ENCODE results near the gene PLA2G2F. TPM values are rescaled to one million over a fixed set of nuclear protein-coding genes. Genes with fewer than 3 reads are reported as not detected.

The PLA2G2F gene
- total RNA-seq, 2 experiments from 2014 or later = not detected

DNA sequence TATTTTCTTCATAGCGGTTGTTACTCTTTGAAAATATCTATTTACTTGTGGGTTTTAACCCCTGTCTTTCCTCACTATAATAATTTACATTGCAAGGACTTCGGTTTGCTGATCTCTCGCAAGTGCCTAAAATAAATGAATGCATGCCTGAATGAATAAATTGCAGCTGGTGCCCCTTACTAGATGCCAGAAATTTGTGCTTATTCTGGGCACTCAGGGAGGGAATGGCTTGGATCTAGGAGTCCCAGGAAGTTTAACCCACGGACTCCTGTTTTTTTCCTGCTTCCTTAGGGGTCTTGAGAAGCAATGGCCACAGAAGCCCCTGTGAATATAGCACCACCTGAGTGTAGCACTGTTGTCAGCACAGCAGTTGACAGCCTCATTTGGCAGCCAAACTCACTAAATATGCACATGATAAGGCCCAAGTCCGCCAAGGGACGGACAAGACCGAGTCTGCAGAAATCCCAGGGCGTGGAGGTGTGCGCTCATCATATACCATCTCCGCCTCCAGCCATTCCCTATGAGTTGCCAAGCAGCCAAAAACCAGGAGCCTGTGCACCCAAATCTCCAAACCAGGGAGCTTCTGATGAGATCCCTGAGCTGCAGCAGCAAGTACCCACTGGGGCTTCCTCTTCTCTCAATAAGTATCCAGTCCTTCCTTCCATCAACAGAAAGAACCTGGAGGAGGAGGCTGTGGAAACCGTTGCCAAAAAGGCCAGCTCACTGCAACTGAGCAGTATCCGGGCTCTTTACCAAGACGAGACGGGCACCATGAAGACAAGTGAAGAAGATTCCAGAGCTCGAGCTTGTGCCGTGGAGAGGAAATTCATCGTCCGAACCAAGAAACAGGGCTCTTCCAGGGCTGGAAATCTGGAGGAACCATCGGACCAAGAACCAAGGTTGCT is 51.4 kb downstream of the PLA2G2F start:
- intact Hi-C loops (cut with micrococcal nuclease) = no loop called here
- H3K27me3 Mint-ChIP-seq = peaks cover 29% of the 10 kb centered on the region
- no peaks in the 10 kb centered on the region for H3K36me3 Mint-ChIP-seq
- H3K4me1 Mint-ChIP-seq (ENCODE audit: low read depth) = peaks cover 27% of the 10 kb centered on the region
- no peak overlapping the region for H3K4me3 Mint-ChIP-seq
- CTCF ChIA-PET = interaction anchor here (0.5 to 1.9 kb wide), 4 partner anchors 39 to 308 kb away, joined by 3 to 6 read pairs (median 4); partner anchors contain the start of gene OTUD3
- H3K27ac Mint-ChIP-seq = no peak overlapping the region
- no peaks in the 10 kb centered on the region for H3K9me3 Mint-ChIP-seq
- no peak for DNase-seq
- POLR2A ChIA-PET = no interaction called here

- peaks cover 25% of the 10 kb centered on the region for H3K4me1 Mint-ChIP-seq (ENCODE audit: low read depth)
- H3K27me3 Mint-ChIP-seq = peaks cover 32% of the 10 kb centered on the region
- ChIA-PET CTCF (interaction anchor here (1.0 to 5.6 kb wide), 5 partner anchors 20 to 309 kb away, joined by 3 to 58 read pairs (median 4); partner anchors contain the start of gene OTUD3), POLR2A (no interaction called here)
- no peak for DNase-seq
- H3K9me3 Mint-ChIP-seq = no peaks in the 10 kb centered on the region
- intact Hi-C loops (cut with micrococcal nuclease) = no loop called here
- no peak overlapping the region for H3K27ac Mint-ChIP-seq
- H3K36me3 Mint-ChIP-seq = no peaks in the 10 kb centered on the region
- H3K4me3 Mint-ChIP-seq = no peak overlapping the region
Observed at GRCh38 chr1:20191266-20191825, 52.2 kb downstream of the PLA2G2F start.

GRCh38 chr1:20192364-20192763 is 53.2 kb downstream of the PLA2G2F start:
- ChIA-PET CTCF (interaction anchor here (0.7 to 5.6 kb wide), 5 partner anchors 21 to 477 kb away, joined by 3 to 58 read pairs (median 32); no protein-coding TSS in a partner anchor), POLR2A (no interaction called here)
- intact Hi-C loops (cut with micrococcal nuclease) = no loop called here
- Mint-ChIP-seq H3K4me3 (no peak overlapping the region), H3K4me1 (ENCODE audit: low read depth) (peaks cover 15% of the 10 kb centered on the region), H3K27me3 (peaks cover 34% of the 10 kb centered on the region), H3K9me3 (no peaks in the 10 kb centered on the region), H3K27ac (no peak overlapping the region), H3K36me3 (no peaks in the 10 kb centered on the region)
- no peak for DNase-seq

GRCh38 chr1:20192871-20193411 is 53.8 kb downstream of the PLA2G2F start:
- no peak overlapping the region for H3K27ac Mint-ChIP-seq
- ChIA-PET CTCF (interaction anchor here (0.6 to 5.6 kb wide), 11 partner anchors 12 to 301 kb away, joined by 3 to 60 read pairs (median 19); no protein-coding TSS in a partner anchor), POLR2A (no interaction called here)
- intact Hi-C loops (cut with micrococcal nuclease) = no loop called here
- peaks cover 36% of the 10 kb centered on the region for H3K27me3 Mint-ChIP-seq
- no peaks in the 10 kb centered on the region for H3K36me3 Mint-ChIP-seq
- no peaks in the 10 kb centered on the region for H3K9me3 Mint-ChIP-seq
- no peak for DNase-seq
- H3K4me1 Mint-ChIP-seq (ENCODE audit: low read depth) = peaks cover 9% of the 10 kb centered on the region
- H3K4me3 Mint-ChIP-seq = no peak overlapping the region

GRCh38 chr1:20194224-20194623 is 55.1 kb downstream of the PLA2G2F start:
- Mint-ChIP-seq H3K27me3 (peaks cover 25% of the 10 kb centered on the region), H3K9me3 (no peaks in the 10 kb centered on the region), H3K27ac (no peak overlapping the region), H3K4me1 (ENCODE audit: low read depth) (peaks cover 2% of the 10 kb centered on the region), H3K36me3 (no peaks in the 10 kb centered on the region), H3K4me3 (no peak overlapping the region)
- no peak for DNase-seq
- intact Hi-C loops (cut with micrococcal nuclease) = loop anchor here (2.0 kb wide), 1 partner anchor 275 kb away; no protein-coding TSS in a partner anchor
- POLR2A ChIA-PET = no interaction called here
- CTCF ChIA-PET = interaction anchor here (0.7 to 5.6 kb wide), 17 partner anchors 7 to 299 kb away, joined by 3 to 60 read pairs (median 18); partner anchors contain the start of genes PLA2G2C and UBXN10

DNA sequence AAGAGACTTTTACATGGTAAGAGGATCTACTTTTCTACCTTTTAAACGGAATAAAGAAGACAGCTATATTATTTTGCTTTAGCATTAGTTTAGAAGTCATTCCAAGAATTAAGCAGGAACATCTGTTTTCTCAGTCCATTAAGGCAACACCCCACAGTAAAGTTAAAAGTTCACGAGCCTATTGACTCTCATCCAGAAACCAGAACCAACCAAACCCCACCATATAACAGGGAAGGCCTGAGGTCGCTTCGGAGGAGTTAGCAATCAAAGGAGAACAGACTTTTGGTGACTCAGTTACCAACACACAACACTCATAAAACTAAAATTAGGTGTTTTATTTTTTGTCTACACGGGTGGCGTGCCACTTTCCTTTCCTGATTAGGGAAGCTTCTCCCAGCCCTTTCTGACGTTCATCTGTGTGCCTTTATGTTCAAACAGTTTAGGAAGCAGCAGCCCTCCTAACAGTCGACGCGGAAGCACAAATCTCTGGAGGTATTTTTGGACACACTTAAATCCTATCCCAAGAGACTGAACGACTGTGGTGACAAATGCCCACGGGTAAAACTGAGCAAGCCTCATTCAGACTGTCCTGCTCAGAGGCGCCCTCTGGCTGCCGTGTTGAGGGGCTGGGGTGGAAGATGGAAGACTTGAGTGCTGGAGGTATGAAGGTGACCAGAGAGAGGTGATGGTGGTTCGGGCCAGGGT is 55.8 kb downstream of the PLA2G2F start:
- intact Hi-C loops (cut with micrococcal nuclease) = loop anchor here (1.0 to 2.0 kb wide), 3 partner anchors 8 to 276 kb away; no protein-coding TSS in a partner anchor
- Mint-ChIP-seq H3K4me1 (ENCODE audit: low read depth) (peaks cover 2% of the 10 kb centered on the region), H3K9me3 (no peaks in the 10 kb centered on the region), H3K36me3 (no peaks in the 10 kb centered on the region), H3K27ac (no peak overlapping the region), H3K4me3 (no peak overlapping the region), H3K27me3 (peaks cover 27% of the 10 kb centered on the region)
- peak; percentile 84 for DNase-seq
- ChIA-PET POLR2A (no interaction called here), CTCF (interaction anchor here (0.6 to 5.6 kb wide), 22 partner anchors 8 to 285 kb away, joined by 3 to 60 read pairs (median 8); partner anchors contain the start of genes PLA2G2C and UBXN10)

DNA sequence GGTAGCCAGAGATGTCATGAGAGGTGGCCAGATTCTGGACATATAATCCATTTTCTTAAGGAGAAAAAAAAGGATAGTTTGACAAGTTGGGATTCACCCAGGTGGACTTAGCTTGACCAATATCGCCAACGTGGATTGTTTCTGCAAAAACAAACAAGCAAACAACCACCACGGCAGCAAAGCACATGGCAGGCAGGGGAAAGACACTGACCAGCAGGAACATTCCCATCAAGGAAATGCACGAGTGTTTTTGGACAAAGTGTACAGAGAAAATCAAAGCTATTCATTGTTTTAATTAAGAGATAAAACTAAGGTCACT is 56.3 kb downstream of the PLA2G2F start:
- intact Hi-C loops (cut with micrococcal nuclease) = loop anchor here (1.0 to 2.0 kb wide), 3 partner anchors 8 to 277 kb away; no protein-coding TSS in a partner anchor
- Mint-ChIP-seq H3K36me3 (no peaks in the 10 kb centered on the region), H3K4me3 (no peak overlapping the region), H3K27ac (no peak overlapping the region), H3K4me1 (ENCODE audit: low read depth) (peaks cover 2% of the 10 kb centered on the region), H3K9me3 (no peaks in the 10 kb centered on the region), H3K27me3 (peaks cover 30% of the 10 kb centered on the region)
- DNase-seq = no peak
- ChIA-PET POLR2A (no interaction called here), CTCF (interaction anchor here (1.0 to 5.6 kb wide), 19 partner anchors 9 to 280 kb away, joined by 3 to 60 read pairs (median 13); partner anchors contain the start of genes PLA2G2C and UBXN10)

- peaks cover 2% of the 10 kb centered on the region for H3K4me1 Mint-ChIP-seq (ENCODE audit: low read depth)
- H3K27me3 Mint-ChIP-seq = peaks cover 24% of the 10 kb centered on the region
- no peak for DNase-seq
- no peaks in the 10 kb centered on the region for H3K9me3 Mint-ChIP-seq
- POLR2A ChIA-PET = no interaction called here
- CTCF ChIA-PET = interaction anchor here (3.7 to 4.9 kb wide), 2 partner anchors 38 to 45 kb away, joined by 22 to 37 read pairs; no protein-coding TSS in a partner anchor
- no peak overlapping the region for H3K27ac Mint-ChIP-seq
- H3K36me3 Mint-ChIP-seq = no peaks in the 10 kb centered on the region
- intact Hi-C loops (cut with micrococcal nuclease) = no loop called here
- no peak overlapping the region for H3K4me3 Mint-ChIP-seq
Observed at GRCh38 chr1:20197329-20197791, 58.2 kb downstream of the PLA2G2F start.

DNA sequence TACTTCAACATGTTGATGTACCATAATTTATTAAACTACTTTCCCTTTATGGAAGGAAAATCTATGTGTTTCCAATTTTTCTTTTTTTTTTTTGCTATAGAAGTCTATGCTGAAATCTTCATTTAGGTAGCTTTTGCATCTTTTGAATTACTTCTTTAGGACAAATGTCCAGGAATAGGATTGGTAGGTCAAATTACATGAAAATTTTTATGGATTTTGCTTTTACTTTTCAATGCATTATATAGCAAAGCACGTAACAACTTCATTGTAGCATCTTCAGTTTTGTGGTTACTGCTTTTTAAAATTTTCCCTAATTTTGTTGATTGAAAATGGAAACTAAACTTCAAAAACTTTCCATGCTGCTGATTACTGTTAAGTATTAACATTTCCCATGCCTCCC is 59.2 kb downstream of the PLA2G2F start:
- CTCF ChIA-PET = no interaction called here
- DNase-seq = no peak
- H3K4me3 Mint-ChIP-seq = no peak overlapping the region

GRCh38 chr1:20198918-20199317 is 59.8 kb downstream of the PLA2G2F start:
- H3K4me1 Mint-ChIP-seq (ENCODE audit: low read depth) = peaks cover 2% of the 10 kb centered on the region
- no peaks in the 10 kb centered on the region for H3K9me3 Mint-ChIP-seq
- H3K36me3 Mint-ChIP-seq = no peaks in the 10 kb centered on the region
- peaks cover 26% of the 10 kb centered on the region for H3K27me3 Mint-ChIP-seq
- intact Hi-C loops (cut with micrococcal nuclease) = no loop called here
- H3K4me3 Mint-ChIP-seq = no peak overlapping the region
- POLR2A ChIA-PET = no interaction called here
- H3K27ac Mint-ChIP-seq = no peak overlapping the region
- CTCF ChIA-PET = no interaction called here
- no peak for DNase-seq

More for the DNA sequence above, 59.2 kb downstream of the PLA2G2F start:
- no peaks in the 10 kb centered on the region for H3K36me3 Mint-ChIP-seq
- no peak overlapping the region for H3K27ac Mint-ChIP-seq
- intact Hi-C loops (cut with micrococcal nuclease) = no loop called here
- H3K27me3 Mint-ChIP-seq = peaks cover 22% of the 10 kb centered on the region
- H3K4me1 Mint-ChIP-seq (ENCODE audit: low read depth) = peaks cover 2% of the 10 kb centered on the region
- POLR2A ChIA-PET = no interaction called here
- H3K9me3 Mint-ChIP-seq = no peaks in the 10 kb centered on the region

- H3K27me3 Mint-ChIP-seq = peaks cover 23% of the 10 kb centered on the region
- no peak overlapping the region for H3K27ac Mint-ChIP-seq
- ChIA-PET POLR2A (no interaction called here), CTCF (no interaction called here)
- no peaks in the 10 kb centered on the region for H3K9me3 Mint-ChIP-seq
- intact Hi-C loops (cut with micrococcal nuclease) = no loop called here
- no peak overlapping the region for H3K4me3 Mint-ChIP-seq
- peaks cover 2% of the 10 kb centered on the region for H3K4me1 Mint-ChIP-seq (ENCODE audit: low read depth)
- no peaks in the 10 kb centered on the region for H3K36me3 Mint-ChIP-seq
- no peak for DNase-seq
Observed at GRCh38 chr1:20199403-20199802, 60.3 kb downstream of the PLA2G2F start.
